ENCODE measurements around the gene ITGB1BP1.

GRCh38 chr2:9441556-9441955 lies 18.2 kb upstream of the ITGB1BP1 start:
- no peak for TF ChIP-seq CTCF (IDR thresholded peaks at IDR 0.05; ENCODE audit: low read length)
- TF ChIP-seq EZH2 (optimal IDR thresholded peaks at IDR 0.05; ENCODE audit: low read depth, low read length) = no peak

All from MM.1S (cell line).